Coronary artery (tissue), 2 donors: ENCODE results near the gene MCM7.

Source experiments
- DNase-seq: peaks from one replicate; pipeline ENCODE4 v3.0.0-alpha.2; 2017; ENCODE audit warnings: low spot score
- H3K27ac ChIP-seq, 2 donors: fragments of 200-600 bp; sonication (generic); one replicate each; pipeline ENCODE4 v1.5.1; 2016 to 2019
- H3K4me3 ChIP-seq: fragments of 200-600 bp; sonication (generic); 2 replicates; pipeline ENCODE4 v1.5.1; 2016; ENCODE audit warnings: mild to moderate bottlenecking, moderate library complexity
- CTCF ChIP-seq: fragments of 200-600 bp; sonication (generic); IDR thresholded peaks from one replicate; pipeline ENCODE4 v1.5.1; 2019; ENCODE audit warnings: antibody characterized with exemption

The MCM7 gene

GRCh38 chr7:100093925-100094486, 7.2 kb downstream of the MCM7 start:
- no peak overlapping the region for H3K27ac ChIP-seq
- no peak for DNase-seq
- H3K4me3 ChIP-seq, result no peak overlapping the region
- no peak for TF ChIP-seq CTCF

GRCh38 chr7:100093498-100093897, 7.7 kb downstream of the MCM7 start:
- H3K4me3 ChIP-seq, result no peak overlapping the region
- no peak for TF ChIP-seq CTCF
- no peak overlapping the region for H3K27ac ChIP-seq
- DNase-seq, result no peak

- no peak overlapping the region for H3K4me3 ChIP-seq
- no peak overlapping the region for H3K27ac ChIP-seq
- no peak for DNase-seq
- no peak for TF ChIP-seq CTCF
These were observed 8.1 kb downstream of the MCM7 start for GRCh38 chr7:100093054-100093453.

GRCh38 chr7:100091411-100092181, 9.6 kb downstream of the MCM7 start:
- Histone ChIP-seq H3K27ac (no peak overlapping the region), H3K4me3 (no peak overlapping the region)
- no peak for TF ChIP-seq CTCF
- no peak for DNase-seq

GRCh38 chr7:100090527-100091410, 10.4 kb downstream of the MCM7 start:
- Histone ChIP-seq H3K27ac (no peak overlapping the region), H3K4me3 (no peak overlapping the region)
- DNase-seq, result no peak
- TF ChIP-seq CTCF, result no peak

- DNase-seq, result no peak
- Histone ChIP-seq H3K4me3 (peak overlapping the region; percentile 94), H3K27ac (peak overlapping the region; percentile 85 to 93)
- no peak for TF ChIP-seq CTCF
These were observed 11.6 kb downstream of the MCM7 start for GRCh38 chr7:100089458-100090196.
